Lung (tissue), 12 donors: ENCODE results near the gene B3GNT7. TPM values are rescaled to one million over a fixed set of nuclear protein-coding genes. Genes with fewer than 3 reads are reported as not detected.
"Not testable (repeated sequence)": the region's sequence is repeated elsewhere in the genome, so short reads cannot be mapped to it uniquely, and the experiment has no call there.

Experiments used
- ATAC-seq: fragments of 200-7000 bp; cut with Tn5 transposase; one replicate; pipeline ENCODE4 v1.9.1; 2020; ENCODE audit warnings: moderate number of reproducible peaks; ENCODE audit not compliant: insufficient read depth, low FRiP score
- DNase-seq, 3 donors: peaks; one replicate each; pipeline ENCODE4 v3.0.0-alpha.2; 2013 to 2017
- H3K27ac ChIP-seq, 2 donors: one replicate each; pipeline ENCODE4 v1.5.1; 2013; ENCODE audit warnings: mild to moderate bottlenecking in 2 of 2, moderate library complexity in 2 of 2, control low read depth in 1 of 2, inconsistent platforms in 1 of 2, low read depth in 1 of 2, low read length in 1 of 2
- H3K27me3 ChIP-seq, 3 donors: one replicate each; pipeline ENCODE4 v1.5.1; 2013; ENCODE audit warnings: low read length in 2 of 3; ENCODE audit not compliant: control insufficient read depth in 3 of 3, insufficient read depth in 3 of 3
- H3K36me3 ChIP-seq, 4 donors: one replicate each; pipeline ENCODE4 v1.5.1; 2013; ENCODE audit warnings: low read length in 4 of 4, mild to moderate bottlenecking in 1 of 4, moderate library complexity in 1 of 4; ENCODE audit not compliant: control insufficient read depth in 4 of 4, insufficient read depth in 4 of 4
- H3K4me1 ChIP-seq, 5 donors: one replicate each; pipeline ENCODE4 v1.5.1; 2013; ENCODE audit warnings: low read length in 5 of 5, mild to moderate bottlenecking in 2 of 5, moderate library complexity in 1 of 5; ENCODE audit not compliant: control insufficient read depth in 5 of 5, insufficient read depth in 5 of 5
- H3K4me3 ChIP-seq: one replicate; pipeline ENCODE4 v1.5.1; 2013; ENCODE audit warnings: mild to moderate bottlenecking, control low read depth, moderate library complexity
- H3K9ac ChIP-seq, 2 donors: one replicate each; pipeline ENCODE4 v1.5.1; 2013; ENCODE audit warnings: low read length in 2 of 2, control low read depth in 1 of 2; ENCODE audit not compliant: insufficient read depth in 1 of 2
- H3K9me3 ChIP-seq, 4 donors: one replicate each; pipeline ENCODE4 v1.5.1; 2013; ENCODE audit warnings: low read length in 3 of 4, mild to moderate bottlenecking in 1 of 4, moderate library complexity in 1 of 4; ENCODE audit not compliant: control insufficient read depth in 4 of 4, insufficient read depth in 3 of 4
- WGBS, 2 donors: extraction: QIAGEN DNeasy Blood & Tissue Kit; methylation state at CpG; one replicate each; pipeline ENCODE4 v1.1.7; 2013; 5-methylcytosine and 5-hydroxymethylcytosine counted together
- polyA plus RNA-seq, 2 donors: library from polyadenylated mRNA; stranded (reverse); fragments of 200-250 nt; gene quantifications; one replicate each; pipeline ENCODE4 v1.2.1, GENCODE V29; 2013
- total RNA-seq, 2 donors: library from RNA; depleted of rRNA in 1 of 2; stranded (reverse); fragments of >200 nt in 1 of 2; gene quantifications; one replicate each; pipeline ENCODE4 v1.2.1, GENCODE V29; 2014 to 2021
- TF ChIP-seq, protein P1 (sequence below): IDR thresholded peaks from 2 replicates; pipeline ENCODE4 v1.5.1; 2012; ENCODE audit warnings: mild to moderate bottlenecking; ENCODE audit errors: control extremely low read depth, extremely low read depth
- donor health status: control.
- donor health status: control.
- donor health status: Bipolar disorder and iron deficiency.
- donor health status: healthy.
- donor health status: DM: yes; HTN: yes; CAD: no.

Gene B3GNT7
- total and polyA plus RNA-seq, 4 donors: 18.9 to 73.7 (median 27.5) TPM

DNA sequence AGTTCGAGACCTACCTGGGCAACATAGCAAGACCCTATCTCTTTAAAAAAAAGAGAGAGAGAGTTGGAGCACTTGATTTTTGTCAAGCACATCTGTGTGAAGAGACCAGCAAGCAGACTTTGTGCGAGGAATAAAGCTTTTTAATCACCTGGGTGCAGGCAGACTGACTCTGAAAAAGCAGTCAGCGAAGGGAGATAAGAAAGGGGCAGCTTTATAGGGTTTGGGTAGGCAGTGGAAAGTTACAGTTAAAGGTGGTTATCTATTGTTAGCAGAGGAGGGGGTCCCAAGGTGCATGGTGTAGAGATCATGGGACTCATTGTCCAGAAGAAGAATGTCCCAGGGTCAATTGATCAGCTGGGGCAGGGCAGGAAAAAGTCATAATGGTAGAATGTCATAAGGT is 34.4 kb downstream of the B3GNT7 start:
- no peak overlapping the region for H3K4me3 ChIP-seq
- WGBS, 2 donors: 86 to 96% methylated on average over 3 of the region's 3 CpGs
- TF ChIP-seq, protein P1, sequence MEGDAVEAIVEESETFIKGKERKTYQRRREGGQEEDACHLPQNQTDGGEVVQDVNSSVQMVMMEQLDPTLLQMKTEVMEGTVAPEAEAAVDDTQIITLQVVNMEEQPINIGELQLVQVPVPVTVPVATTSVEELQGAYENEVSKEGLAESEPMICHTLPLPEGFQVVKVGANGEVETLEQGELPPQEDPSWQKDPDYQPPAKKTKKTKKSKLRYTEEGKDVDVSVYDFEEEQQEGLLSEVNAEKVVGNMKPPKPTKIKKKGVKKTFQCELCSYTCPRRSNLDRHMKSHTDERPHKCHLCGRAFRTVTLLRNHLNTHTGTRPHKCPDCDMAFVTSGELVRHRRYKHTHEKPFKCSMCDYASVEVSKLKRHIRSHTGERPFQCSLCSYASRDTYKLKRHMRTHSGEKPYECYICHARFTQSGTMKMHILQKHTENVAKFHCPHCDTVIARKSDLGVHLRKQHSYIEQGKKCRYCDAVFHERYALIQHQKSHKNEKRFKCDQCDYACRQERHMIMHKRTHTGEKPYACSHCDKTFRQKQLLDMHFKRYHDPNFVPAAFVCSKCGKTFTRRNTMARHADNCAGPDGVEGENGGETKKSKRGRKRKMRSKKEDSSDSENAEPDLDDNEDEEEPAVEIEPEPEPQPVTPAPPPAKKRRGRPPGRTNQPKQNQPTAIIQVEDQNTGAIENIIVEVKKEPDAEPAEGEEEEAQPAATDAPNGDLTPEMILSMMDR: no peak
- H3K4me1 ChIP-seq: no peaks in the 10 kb centered on the region
- no peak for ATAC-seq
- no peaks in the 10 kb centered on the region for H3K27me3 ChIP-seq
- H3K9me3 ChIP-seq: peaks cover 0 to 4% (median 0%) of the 10 kb centered on the region in 4 donors
- H3K36me3 ChIP-seq: no peaks in the 10 kb centered on the region
- H3K9ac ChIP-seq: no peak overlapping the region
- H3K27ac ChIP-seq: no peak overlapping the region
- no peak for DNase-seq

GRCh38 chr2:231430437-231430836 is 34.9 kb downstream of the B3GNT7 start:
- 86 to 89% methylated on average over 4 of the region's 4 CpGs for WGBS, 2 donors
- not testable (repeated sequence) for H3K27me3 ChIP-seq, H3K9me3 ChIP-seq, H3K27ac ChIP-seq, ATAC-seq, H3K4me3 ChIP-seq, H3K4me1 ChIP-seq, DNase-seq, H3K36me3 ChIP-seq, H3K9ac ChIP-seq

DNA sequence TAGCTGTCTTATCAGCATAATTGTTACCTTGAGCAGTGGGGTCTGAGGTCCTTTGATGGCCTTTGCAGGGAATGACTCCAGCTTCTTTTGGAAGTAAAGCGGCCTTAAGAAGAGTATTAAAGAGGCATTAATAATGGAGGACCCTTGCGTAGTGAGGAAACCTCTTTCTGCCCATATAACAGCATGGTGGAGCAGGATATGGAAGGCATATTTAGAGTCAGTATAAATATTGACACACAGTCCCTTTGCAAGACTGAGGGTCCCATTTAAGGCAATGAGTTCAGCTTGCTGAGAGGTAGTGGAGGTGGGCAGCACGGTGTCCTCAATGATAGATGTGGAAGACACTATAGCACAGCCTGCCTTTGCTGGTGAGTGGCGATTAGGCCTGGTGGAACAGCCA is 36.1 kb downstream of the B3GNT7 start:
- Histone ChIP-seq H3K36me3 (no peaks in the 10 kb centered on the region), H3K9me3 (peaks cover 0 to 4% (median 0%) of the 10 kb centered on the region in 4 donors), H3K27ac (no peak overlapping the region), H3K9ac (no peak overlapping the region), H3K4me3 (no peak overlapping the region), H3K27me3 (no peaks in the 10 kb centered on the region), H3K4me1 (no peaks in the 10 kb centered on the region)
- DNase-seq (no peak), ATAC-seq (no peak)
- TF ChIP-seq, protein P1: no peak
- WGBS, 2 donors: 95 to 97% methylated on average over 4 of the region's 4 CpGs

- ATAC-seq: no peak
- Histone ChIP-seq H3K36me3 (no peaks in the 10 kb centered on the region), H3K27me3 (no peaks in the 10 kb centered on the region), H3K4me1 (no peaks in the 10 kb centered on the region), H3K9me3 (peaks cover 0 to 4% (median 0%) of the 10 kb centered on the region in 4 donors), H3K27ac (no peak overlapping the region), H3K4me3 (no peak overlapping the region), H3K9ac (no peak overlapping the region)
- DNase-seq: no peak
- 81 to 86% methylated on average over 8 of the region's 8 CpGs for WGBS, 2 donors
- TF ChIP-seq, protein P1: no peak
Measured at GRCh38 chr2:231433990-231434389, 38.5 kb downstream of the B3GNT7 start.
